Left forelimb (tissue), 1 donor: ENCODE measurements around the gene KLHL7.

Source experiments
- DNase-seq: peaks from one replicate; pipeline ENCODE4 v3.0.0-alpha.2; 2018; ENCODE audit warnings: low spot score

KLHL7 gene

GRCh38 chr7:23105644-23106056 is at the start of gene KLHL7:
TSS of gene KLHL7 (plus strand) at chr7:23105785. CDS start at chr7:23106027, 242 bp downstream.
- peak; percentile 96 for DNase-seq

- DNase-seq = no peak
Observed at GRCh38 chr7:23058408-23059096, 47.0 kb upstream of the KLHL7 start.

DNA sequence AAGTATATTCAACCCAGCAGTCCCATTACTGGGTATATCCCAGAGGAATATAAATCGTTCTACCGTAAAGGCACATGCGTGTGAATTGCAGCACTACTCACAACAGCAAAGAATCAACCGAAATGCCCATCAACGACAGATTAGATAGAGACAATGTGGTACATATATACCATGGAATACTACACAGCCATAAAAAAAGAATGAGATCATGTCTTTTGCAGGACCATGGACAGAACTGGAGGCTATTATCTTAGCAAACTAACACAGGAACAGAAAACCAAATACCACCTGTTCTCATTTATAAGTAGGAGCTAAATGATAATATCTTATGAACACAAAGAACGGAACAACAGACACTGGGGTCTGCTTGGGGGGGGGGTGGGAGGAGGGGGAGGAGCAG is 44.3 kb upstream of the KLHL7 start:
- DNase-seq = no peak

- DNase-seq = no peak
Observed at GRCh38 chr7:23062452-23062851, 43.1 kb upstream of the KLHL7 start.

DNA sequence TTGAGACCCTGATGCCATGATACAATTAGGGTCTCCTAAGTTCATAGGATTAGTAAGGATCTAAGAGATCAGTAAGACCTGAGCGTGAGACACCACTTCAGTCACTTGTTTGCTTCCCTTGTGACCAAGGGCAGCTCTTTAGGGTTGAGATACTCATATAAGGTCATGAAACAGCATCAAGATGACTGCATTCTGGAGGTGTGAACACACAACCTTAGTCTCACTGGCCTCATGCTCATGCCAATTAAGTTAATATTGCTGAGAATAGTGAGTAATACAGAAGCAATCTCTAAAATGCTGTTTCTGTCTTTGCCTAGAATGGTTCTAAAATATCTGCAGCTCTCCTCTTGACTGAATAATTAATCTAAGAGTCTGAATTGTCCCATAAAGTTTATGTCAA is 39.6 kb upstream of the KLHL7 start:
- DNase-seq = no peak

DNA sequence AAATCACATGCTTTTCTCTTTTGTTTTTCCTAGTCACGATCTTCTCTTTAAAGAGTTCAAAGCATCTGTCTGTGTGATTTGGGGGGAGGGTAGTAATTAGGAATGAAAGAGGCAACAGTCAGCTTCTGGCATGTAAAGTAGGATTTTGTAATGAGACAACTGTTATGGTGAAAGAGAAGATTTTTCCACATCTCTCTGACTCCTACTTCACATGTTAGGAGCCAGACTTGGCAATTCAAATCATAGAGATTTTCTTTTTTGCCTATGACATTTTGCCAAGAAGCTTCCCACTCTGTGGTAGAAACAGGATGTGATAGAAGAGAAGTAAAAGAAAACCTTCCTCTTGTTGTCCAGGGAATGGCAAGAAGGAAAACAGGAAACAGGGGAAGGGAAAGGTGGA is 38.3 kb upstream of the KLHL7 start:
- DNase-seq = no peak

DNA sequence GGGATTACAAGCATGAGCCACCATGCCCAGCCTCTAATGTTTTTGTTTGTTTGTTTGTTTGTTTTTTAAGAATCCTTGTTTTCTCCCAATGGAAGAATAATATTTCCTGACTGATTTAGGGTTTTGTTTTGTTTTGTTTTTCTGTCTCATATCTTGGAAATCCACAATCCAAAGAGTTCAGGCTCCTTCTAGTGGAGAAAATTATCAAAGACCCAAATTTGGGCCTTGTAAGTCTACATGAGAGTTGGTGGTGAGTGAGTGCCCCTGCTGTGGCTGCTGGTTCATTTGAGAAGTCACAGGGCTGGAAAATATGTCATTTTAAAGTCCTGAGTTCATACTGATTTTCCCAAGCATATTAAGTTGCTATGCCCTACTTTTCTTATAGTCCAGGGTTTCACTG is 33.5 kb upstream of the KLHL7 start:
- no peak for DNase-seq

DNA sequence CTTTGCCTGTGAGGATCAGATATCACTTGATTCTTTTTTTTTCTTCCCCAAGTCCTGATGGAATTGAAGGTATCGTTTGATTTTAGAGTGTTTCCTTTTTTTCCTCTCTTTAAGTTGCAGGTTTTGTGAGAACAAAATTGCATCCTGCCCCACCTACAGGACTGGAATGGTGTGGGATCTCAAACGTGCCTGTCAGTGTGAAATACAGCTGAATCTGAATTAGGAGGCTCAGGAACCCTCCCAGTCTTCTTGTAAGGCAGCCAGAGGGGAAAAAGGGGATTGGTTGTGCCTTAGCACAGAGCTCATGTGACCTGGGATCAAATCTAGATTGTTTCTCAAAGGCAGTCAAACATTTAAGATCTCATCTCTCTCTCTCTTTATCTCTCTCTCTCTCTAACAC is 32.7 kb upstream of the KLHL7 start:
- no peak for DNase-seq

GRCh38 chr7:23074443-23075261 is 30.9 kb upstream of the KLHL7 start:
- no peak for DNase-seq

- no peak for DNase-seq
Observed at GRCh38 chr7:23075571-23075970, 30.0 kb upstream of the KLHL7 start.

DNA sequence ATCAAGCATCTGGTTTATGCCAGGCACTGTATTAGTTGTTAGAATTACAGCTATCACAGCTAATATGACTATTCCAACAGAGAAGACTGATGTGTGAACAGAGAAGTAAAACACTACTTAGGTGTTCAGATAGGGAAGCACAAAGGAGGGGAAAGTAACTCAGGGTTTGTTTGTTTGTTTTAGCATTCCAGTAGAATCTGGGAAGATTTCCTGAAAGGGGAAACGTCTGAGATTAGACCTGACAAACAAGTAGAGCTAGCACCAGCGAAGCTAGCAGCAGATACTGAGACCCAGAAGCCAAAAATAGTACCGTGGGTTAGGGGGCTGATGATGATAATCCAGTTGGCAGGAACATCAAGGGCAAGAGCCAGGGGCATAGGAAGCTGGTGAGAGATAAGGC is 28.8 kb upstream of the KLHL7 start:
- DNase-seq = no peak

DNA sequence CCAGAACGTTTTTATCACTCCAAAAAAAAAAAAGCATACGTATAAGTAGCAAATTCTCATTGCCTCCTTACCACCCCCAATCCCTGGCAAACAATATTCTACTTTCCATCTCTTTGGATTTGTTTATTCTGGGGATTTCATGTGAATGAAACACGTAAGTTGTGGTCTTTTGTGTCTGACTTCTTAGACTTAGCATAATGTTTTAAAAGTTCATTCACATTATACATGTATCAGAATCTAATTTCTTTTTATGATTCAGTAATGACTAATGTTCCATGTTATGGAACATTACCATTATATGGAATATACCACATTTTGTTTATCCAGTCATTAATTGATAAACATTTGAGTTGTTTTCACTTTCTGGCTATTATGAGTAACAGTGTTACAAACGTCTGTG is 12.5 kb upstream of the KLHL7 start:
- DNase-seq = no peak

DNA sequence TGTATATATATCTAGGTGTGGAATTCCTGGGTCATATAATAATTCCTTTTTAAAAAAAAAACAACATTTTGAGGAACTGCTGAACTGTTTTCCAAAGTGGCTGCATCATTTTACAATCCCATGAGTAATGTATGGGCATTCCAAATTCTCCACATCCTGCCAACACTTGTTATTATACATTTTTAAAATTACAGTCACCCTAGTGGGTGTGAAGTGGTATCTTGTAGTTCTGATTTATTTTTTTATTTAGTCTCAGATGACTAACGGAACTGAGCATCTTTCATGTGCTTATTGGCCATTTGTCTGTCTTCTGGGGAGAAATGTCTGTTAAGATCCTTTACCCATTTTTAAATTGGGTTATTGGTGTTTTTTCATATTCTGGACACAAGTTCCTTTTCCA is 12.0 kb upstream of the KLHL7 start:
- no peak for DNase-seq

GRCh38 chr7:23096518-23097290 is 8.9 kb upstream of the KLHL7 start:
- DNase-seq = no peak

GRCh38 chr7:23098029-23098428 is 7.6 kb upstream of the KLHL7 start:
- no peak for DNase-seq

- DNase-seq = no peak
Observed at GRCh38 chr7:23098460-23098859, 7.1 kb upstream of the KLHL7 start.

- no peak for DNase-seq
Observed at GRCh38 chr7:23100697-23101096, 4.9 kb upstream of the KLHL7 start.

DNA sequence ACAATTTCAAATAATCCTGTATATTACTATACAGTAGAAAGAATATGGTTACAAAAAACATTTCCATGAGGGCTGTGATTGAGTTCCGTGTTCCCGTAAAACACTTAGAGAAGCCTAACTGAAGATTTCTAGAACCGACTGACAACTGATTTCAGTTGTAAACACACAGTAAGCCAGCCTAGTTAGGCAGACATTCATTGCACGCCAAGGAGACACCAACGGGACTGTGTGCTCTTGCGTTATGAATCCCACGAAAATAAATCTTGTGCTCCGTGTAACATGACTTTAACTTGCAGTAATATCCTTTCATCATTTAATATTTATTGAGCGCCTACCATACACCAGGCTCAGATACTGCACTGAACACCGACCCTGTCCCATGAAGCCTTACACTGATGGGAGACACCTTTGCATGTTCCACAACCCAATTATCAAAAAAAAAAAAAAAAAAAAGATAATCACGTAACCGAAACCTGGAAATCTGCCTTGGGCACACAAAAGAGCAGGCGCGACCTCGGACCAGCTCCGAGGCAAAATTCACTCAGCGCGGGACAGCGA is 420 bp upstream of the KLHL7 start:
- no peak for DNase-seq

DNA sequence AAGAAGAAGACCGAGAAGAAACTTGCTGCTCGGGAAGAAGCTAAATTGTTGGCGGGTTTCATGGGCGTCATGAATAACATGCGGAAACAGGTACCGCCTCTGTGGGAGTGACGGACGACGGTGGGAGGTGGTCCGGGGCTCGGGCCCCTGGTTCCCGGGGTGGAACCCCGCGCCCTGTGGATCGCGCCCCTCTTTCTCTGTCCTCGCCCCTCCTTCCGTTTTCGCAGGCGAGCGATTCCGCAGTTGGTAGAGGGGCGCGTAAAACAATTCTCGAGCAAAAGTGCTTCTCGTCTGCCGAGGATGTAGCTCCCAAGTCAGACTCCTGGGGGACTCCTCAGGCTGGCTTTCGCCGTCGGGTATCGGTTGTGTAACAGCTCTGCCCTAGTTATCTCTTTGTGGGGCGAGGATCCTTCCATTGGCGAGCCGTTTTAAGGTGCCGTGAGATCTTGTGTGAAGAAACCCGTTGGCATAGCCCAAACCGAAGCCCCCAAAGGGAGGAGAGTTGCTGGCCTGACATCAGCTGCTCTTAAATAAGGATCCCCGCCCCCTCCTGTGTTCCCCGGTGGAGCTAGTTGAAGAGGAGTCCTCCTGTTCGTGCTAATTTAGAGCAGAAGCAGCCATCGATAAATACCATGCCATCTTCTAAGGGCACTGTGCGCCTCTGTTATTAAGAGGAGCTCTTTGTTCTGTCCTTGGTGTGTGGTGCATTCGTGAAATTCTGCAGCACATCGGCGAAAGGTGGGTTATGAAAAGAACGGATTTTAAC is 655 bp downstream of the KLHL7 start:
- peak; percentile 78 for DNase-seq

DNA sequence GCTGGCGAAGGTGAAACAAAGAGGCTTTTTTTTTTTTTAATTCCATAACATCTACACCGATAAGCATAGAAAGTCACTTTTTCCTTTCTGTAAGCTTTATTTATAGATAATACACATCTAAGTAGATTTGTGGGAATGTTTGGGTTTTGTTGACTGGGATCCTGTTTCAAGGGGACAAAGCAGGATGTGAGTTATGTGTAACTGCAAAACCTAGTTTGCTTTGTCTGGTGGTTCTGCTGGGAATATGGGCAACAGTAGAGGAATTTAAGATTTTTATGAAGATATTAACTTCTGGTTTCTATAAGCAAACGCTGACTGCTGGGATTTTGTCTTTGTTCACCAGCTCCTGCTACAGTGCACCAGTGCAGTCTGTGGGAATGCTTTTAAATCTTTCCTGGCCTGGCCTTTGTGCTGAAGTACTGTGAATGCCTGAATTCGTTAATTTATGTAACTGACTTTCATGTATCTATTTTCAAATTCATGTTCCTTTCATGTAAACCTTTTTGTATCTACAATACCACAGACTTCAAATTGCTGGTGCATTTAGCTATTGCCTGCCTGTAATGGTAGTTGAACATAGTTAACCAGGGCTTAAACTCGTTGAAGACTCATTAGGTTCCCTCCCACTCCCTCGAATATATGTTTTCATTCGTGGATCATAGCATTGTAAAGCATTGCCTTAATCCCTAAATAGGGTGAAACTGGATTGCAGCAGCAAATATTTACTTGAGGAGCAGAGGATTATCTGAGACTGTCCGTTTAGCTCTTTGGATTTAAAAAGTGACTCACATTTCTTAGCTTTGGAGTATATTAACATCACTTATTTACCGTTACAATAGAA is 1.5 kb downstream of the KLHL7 start:
- no peak for DNase-seq

DNA sequence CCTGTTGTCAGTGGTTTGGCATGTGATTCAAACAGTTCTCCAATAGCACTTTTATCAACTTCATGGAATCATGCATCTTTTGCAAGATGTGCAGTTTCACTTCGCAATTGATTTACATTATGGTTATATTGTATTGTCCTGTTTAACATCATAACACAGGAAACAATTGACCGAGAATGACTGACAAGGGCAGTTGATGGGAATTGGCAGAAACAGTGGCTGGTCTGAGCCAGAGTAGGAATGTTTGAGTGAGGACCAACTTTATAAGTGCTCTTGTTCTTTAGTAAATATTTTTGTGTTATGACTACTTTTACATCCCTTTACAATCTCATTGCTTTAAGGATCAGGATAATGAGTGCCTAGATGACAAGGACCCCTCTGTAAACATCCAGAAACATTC is 2.2 kb downstream of the KLHL7 start:
- DNase-seq = no peak
